ENCODE results near the gene PBLD.

- TF ChIP-seq FOXM1 (IDR thresholded peaks at IDR 0.05; ENCODE audit: borderline replicate concordance) (no peak), NFRKB (IDR thresholded peaks at IDR 0.05) (no peak), ARNT (IDR thresholded peaks at IDR 0.05) (no peak), LEF1 (IDR thresholded peaks at IDR 0.05; ENCODE audit: borderline replicate concordance) (no peak), FOXK2 (IDR thresholded peaks at IDR 0.05) (no peak)
Observed at GRCh38 chr10:68366600-68366999, 33.9 kb upstream of the PBLD start.

All from HEK293T (cell line).